Rectal smooth muscle tissue (tissue), 1 donor: ENCODE measurements around the gene PIK3C2G.
"Not testable (repeated sequence)": the region's sequence is repeated elsewhere in the genome, so short reads cannot be mapped to it uniquely, and the experiment has no call there.

Source experiments
- H3K27ac ChIP-seq: one replicate; pipeline ENCODE4 v1.7.0; 2013; ENCODE audit warnings: low read depth, low read length, inconsistent platforms
- H3K27me3 ChIP-seq: one replicate; pipeline ENCODE4 v1.7.0; 2013; ENCODE audit warnings: low read length; ENCODE audit not compliant: control insufficient read depth, insufficient read depth
- H3K36me3 ChIP-seq: one replicate; pipeline ENCODE4 v1.7.0; 2013; ENCODE audit warnings: low read length; ENCODE audit not compliant: control insufficient read depth, insufficient read depth
- H3K4me1 ChIP-seq: one replicate; pipeline ENCODE4 v1.7.0; 2013; ENCODE audit warnings: low read length; ENCODE audit not compliant: control insufficient read depth, insufficient read depth
- H3K4me3 ChIP-seq: one replicate; pipeline ENCODE4 v1.7.0; 2013; ENCODE audit warnings: low read length
- H3K9ac ChIP-seq: one replicate; pipeline ENCODE4 v1.7.0; 2013; ENCODE audit warnings: low read length

Gene PIK3C2G

GRCh38 chr12:18652596-18652995 lies 391.3 kb downstream of the PIK3C2G start:
- H3K4me3 ChIP-seq = no peak overlapping the region
- no peak overlapping the region for H3K27ac ChIP-seq
- H3K27me3 ChIP-seq = no peaks in the 10 kb centered on the region
- no peaks in the 10 kb centered on the region for H3K36me3 ChIP-seq
- no peaks in the 10 kb centered on the region for H3K4me1 ChIP-seq
- H3K9ac ChIP-seq = no peak overlapping the region

- Histone ChIP-seq H3K27me3 (no peaks in the 10 kb centered on the region), H3K9ac (no peak overlapping the region), H3K36me3 (no peaks in the 10 kb centered on the region), H3K27ac (no peak overlapping the region), H3K4me3 (no peak overlapping the region), H3K4me1 (no peaks in the 10 kb centered on the region)
Measured at GRCh38 chr12:18653465-18653864, 392.1 kb downstream of the PIK3C2G start.

- H3K4me1 ChIP-seq = no peaks in the 10 kb centered on the region
- H3K27ac ChIP-seq = no peak overlapping the region
- H3K27me3 ChIP-seq = no peaks in the 10 kb centered on the region
- H3K36me3 ChIP-seq = no peaks in the 10 kb centered on the region
- H3K4me3 ChIP-seq = no peak overlapping the region
- no peak overlapping the region for H3K9ac ChIP-seq
Measured at GRCh38 chr12:18655351-18655750, 394.0 kb downstream of the PIK3C2G start.

GRCh38 chr12:18658179-18658578 lies 396.9 kb downstream of the PIK3C2G start:
- Histone ChIP-seq H3K27me3 (no peaks in the 10 kb centered on the region), H3K4me1 (no peaks in the 10 kb centered on the region), H3K27ac (no peak overlapping the region), H3K4me3 (no peak overlapping the region), H3K36me3 (no peaks in the 10 kb centered on the region), H3K9ac (no peak overlapping the region)

GRCh38 chr12:18658829-18659228 lies 397.5 kb downstream of the PIK3C2G start:
- no peaks in the 10 kb centered on the region for H3K4me1 ChIP-seq
- no peak overlapping the region for H3K27ac ChIP-seq
- H3K27me3 ChIP-seq = no peaks in the 10 kb centered on the region
- H3K36me3 ChIP-seq = no peaks in the 10 kb centered on the region
- no peak overlapping the region for H3K4me3 ChIP-seq
- no peak overlapping the region for H3K9ac ChIP-seq

- Histone ChIP-seq H3K27ac (no peak overlapping the region), H3K27me3 (no peaks in the 10 kb centered on the region), H3K36me3 (no peaks in the 10 kb centered on the region), H3K4me3 (no peak overlapping the region), H3K4me1 (no peaks in the 10 kb centered on the region), H3K9ac (no peak overlapping the region)
Measured at GRCh38 chr12:18676141-18676540, 414.8 kb downstream of the PIK3C2G start.

- H3K9ac ChIP-seq = no peak overlapping the region
- H3K27ac ChIP-seq = no peak overlapping the region
- no peaks in the 10 kb centered on the region for H3K27me3 ChIP-seq
- H3K4me3 ChIP-seq = no peak overlapping the region
- no peaks in the 10 kb centered on the region for H3K36me3 ChIP-seq
- H3K4me1 ChIP-seq = no peaks in the 10 kb centered on the region
Measured at GRCh38 chr12:18676996-18677588, 415.8 kb downstream of the PIK3C2G start.

GRCh38 chr12:18681818-18682217 lies 420.5 kb downstream of the PIK3C2G start:
- Histone ChIP-seq H3K36me3 (no peaks in the 10 kb centered on the region), H3K4me1 (no peaks in the 10 kb centered on the region)

GRCh38 chr12:18683327-18684013 lies 422.2 kb downstream of the PIK3C2G start:
- Histone ChIP-seq H3K4me3 (no peak overlapping the region), H3K27me3 (no peaks in the 10 kb centered on the region), H3K9ac (no peak overlapping the region), H3K4me1 (no peaks in the 10 kb centered on the region), H3K27ac (no peak overlapping the region), H3K36me3 (no peaks in the 10 kb centered on the region)

More at GRCh38 chr12:18681818-18682217, 420.5 kb downstream of the PIK3C2G start:
- Histone ChIP-seq H3K27me3 (no peaks in the 10 kb centered on the region), H3K4me3 (no peak overlapping the region), H3K27ac (no peak overlapping the region), H3K9ac (no peak overlapping the region)

GRCh38 chr12:18684430-18684829 lies 423.1 kb downstream of the PIK3C2G start:
- H3K27me3 ChIP-seq = no peaks in the 10 kb centered on the region
- no peak overlapping the region for H3K27ac ChIP-seq
- no peaks in the 10 kb centered on the region for H3K36me3 ChIP-seq
- no peak overlapping the region for H3K4me3 ChIP-seq
- no peak overlapping the region for H3K9ac ChIP-seq
- no peaks in the 10 kb centered on the region for H3K4me1 ChIP-seq

- H3K4me3 ChIP-seq = no peak overlapping the region
- no peaks in the 10 kb centered on the region for H3K27me3 ChIP-seq
- H3K36me3 ChIP-seq = no peaks in the 10 kb centered on the region
- H3K27ac ChIP-seq = no peak overlapping the region
- no peaks in the 10 kb centered on the region for H3K4me1 ChIP-seq
- H3K9ac ChIP-seq = no peak overlapping the region
Measured at GRCh38 chr12:18689771-18690170, 428.5 kb downstream of the PIK3C2G start.

GRCh38 chr12:18690653-18691052 lies 429.3 kb downstream of the PIK3C2G start:
- H3K9ac ChIP-seq = no peak overlapping the region
- H3K4me1 ChIP-seq = no peaks in the 10 kb centered on the region
- H3K4me3 ChIP-seq = no peak overlapping the region
- no peaks in the 10 kb centered on the region for H3K27me3 ChIP-seq
- no peak overlapping the region for H3K27ac ChIP-seq
- H3K36me3 ChIP-seq = no peaks in the 10 kb centered on the region

GRCh38 chr12:18693986-18694385 lies 432.7 kb downstream of the PIK3C2G start:
- not testable (repeated sequence) for H3K36me3 ChIP-seq, H3K27ac ChIP-seq, H3K4me1 ChIP-seq, H3K9ac ChIP-seq, H3K4me3 ChIP-seq, H3K27me3 ChIP-seq
